HEK293T (cell line): ENCODE results near the gene EIPR1.

Experiments used
- ARNT ChIP-seq: fragments of 450-650 bp; IDR thresholded peaks from 2 replicates; pipeline ENCODE4 v1.6.1; 2017; ENCODE audit warnings: mild to moderate bottlenecking
- SP1 ChIP-seq: fragments of 450-650 bp; IDR thresholded peaks from 2 replicates; pipeline ENCODE4 v1.6.1; 2017
- TARDBP ChIP-seq: fragments of 450-650 bp; IDR thresholded peaks from 2 replicates; pipeline ENCODE4 v1.6.1; 2016
- TF ChIP-seq, protein P1 (sequence below): fragments of 450-650 bp; IDR thresholded peaks from 2 replicates; pipeline ENCODE4 v1.6.1; 2016

DNA sequence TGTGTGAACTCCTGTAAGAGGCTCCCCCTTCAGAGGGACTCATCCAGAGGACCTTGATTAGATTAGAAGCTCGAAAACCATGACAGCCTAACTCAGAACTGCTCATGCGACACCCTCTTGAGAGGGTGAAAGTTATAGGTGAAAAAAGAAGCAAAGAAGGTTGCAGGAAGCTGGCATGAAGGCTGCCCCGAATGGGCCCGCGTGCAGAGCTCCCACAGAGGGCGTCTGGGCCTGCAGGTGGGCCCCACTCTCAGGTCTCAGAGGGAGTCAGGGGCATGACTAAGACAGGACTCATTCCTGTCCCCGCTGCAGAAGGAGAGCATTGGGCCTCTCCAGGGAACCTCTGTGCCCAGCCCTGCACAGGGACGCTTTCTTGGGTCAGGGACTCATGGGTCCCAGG lies 235.4 kb downstream of the EIPR1 start:
- TF ChIP-seq, protein P1, sequence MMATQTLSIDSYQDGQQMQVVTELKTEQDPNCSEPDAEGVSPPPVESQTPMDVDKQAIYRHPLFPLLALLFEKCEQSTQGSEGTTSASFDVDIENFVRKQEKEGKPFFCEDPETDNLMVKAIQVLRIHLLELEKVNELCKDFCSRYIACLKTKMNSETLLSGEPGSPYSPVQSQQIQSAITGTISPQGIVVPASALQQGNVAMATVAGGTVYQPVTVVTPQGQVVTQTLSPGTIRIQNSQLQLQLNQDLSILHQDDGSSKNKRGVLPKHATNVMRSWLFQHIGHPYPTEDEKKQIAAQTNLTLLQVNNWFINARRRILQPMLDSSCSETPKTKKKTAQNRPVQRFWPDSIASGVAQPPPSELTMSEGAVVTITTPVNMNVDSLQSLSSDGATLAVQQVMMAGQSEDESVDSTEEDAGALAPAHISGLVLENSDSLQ, result no peak
- TF ChIP-seq SP1 (no peak), TARDBP (no peak), ARNT (no peak)
